GM12872 (cell line): ENCODE measurements around the gene MAGEH1.

Experiments
- TF ChIP-seq, protein P1 (sequence below): IDR thresholded peaks from 3 replicates; pipeline ENCODE4 v1.5.1; 2011; ENCODE audit warnings: low read depth, mild to moderate bottlenecking, low read length, moderate library complexity; ENCODE audit not compliant: insufficient read depth

MAGEH1 gene

DNA sequence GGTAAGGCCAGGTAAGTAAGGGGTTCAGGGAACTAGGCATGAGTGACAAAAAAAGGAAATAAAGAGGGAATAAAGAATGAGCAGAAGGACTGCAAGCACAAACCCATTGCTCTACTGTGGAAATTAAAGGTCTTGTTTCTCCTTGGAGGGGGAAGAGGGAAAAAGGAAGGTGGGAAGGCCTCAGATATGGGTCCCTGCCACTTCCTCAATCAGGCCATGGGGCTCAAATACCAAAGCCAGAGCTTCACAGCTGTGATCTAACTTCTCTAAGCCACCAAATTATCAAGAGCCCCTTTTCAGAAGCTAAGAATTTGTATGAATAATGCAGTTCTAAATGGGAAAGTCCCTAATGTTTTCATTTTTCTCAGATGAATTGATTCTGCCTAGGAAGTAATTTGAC lies 33.0 kb downstream of the MAGEH1 start:
- TF ChIP-seq, protein P1, sequence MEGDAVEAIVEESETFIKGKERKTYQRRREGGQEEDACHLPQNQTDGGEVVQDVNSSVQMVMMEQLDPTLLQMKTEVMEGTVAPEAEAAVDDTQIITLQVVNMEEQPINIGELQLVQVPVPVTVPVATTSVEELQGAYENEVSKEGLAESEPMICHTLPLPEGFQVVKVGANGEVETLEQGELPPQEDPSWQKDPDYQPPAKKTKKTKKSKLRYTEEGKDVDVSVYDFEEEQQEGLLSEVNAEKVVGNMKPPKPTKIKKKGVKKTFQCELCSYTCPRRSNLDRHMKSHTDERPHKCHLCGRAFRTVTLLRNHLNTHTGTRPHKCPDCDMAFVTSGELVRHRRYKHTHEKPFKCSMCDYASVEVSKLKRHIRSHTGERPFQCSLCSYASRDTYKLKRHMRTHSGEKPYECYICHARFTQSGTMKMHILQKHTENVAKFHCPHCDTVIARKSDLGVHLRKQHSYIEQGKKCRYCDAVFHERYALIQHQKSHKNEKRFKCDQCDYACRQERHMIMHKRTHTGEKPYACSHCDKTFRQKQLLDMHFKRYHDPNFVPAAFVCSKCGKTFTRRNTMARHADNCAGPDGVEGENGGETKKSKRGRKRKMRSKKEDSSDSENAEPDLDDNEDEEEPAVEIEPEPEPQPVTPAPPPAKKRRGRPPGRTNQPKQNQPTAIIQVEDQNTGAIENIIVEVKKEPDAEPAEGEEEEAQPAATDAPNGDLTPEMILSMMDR = no peak

DNA sequence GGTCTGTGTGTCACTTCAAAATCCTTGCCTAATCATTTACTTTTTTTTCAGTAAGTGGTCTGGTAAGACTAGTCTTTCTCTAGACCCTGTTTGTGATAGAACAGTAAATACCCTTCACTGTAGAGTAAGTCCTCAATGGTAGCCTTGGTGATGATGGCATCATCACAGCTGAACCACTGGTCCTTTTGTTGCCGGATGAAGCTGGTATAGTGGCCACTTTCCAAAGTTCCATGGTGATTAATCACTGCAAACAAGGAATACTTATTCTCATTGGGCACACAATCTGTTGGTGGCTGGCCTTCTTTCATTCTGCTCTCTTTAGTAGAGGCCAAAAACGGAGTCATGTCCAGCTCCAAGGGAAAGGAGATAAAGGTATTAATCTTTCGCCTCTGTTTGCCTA lies 34.8 kb downstream of the MAGEH1 start:
- TF ChIP-seq, protein P1 = no peak

GRCh38 chrX:55487143-55487542 lies 35.2 kb downstream of the MAGEH1 start:
- TF ChIP-seq, protein P1 = no peak

GRCh38 chrX:55488006-55488592 lies 36.2 kb downstream of the MAGEH1 start:
- TF ChIP-seq, protein P1 = no peak

- TF ChIP-seq, protein P1 = no peak
Observed at GRCh38 chrX:55488593-55489313, 36.8 kb downstream of the MAGEH1 start.

GRCh38 chrX:55489314-55490009 lies 37.5 kb downstream of the MAGEH1 start, which contains the start of gene USP51:
Gene USP51 (minus strand): TSS chrX:55489848. CDS start chrX:55488939, 909 bp downstream.
- TF ChIP-seq, protein P1 = peak; percentile 9; the same call in 1 of the 3 replicates

GRCh38 chrX:55490121-55490520 lies 38.2 kb downstream of the MAGEH1 start:
- TF ChIP-seq, protein P1 = no peak
